GM10248 (cell line): ENCODE results near the gene DNMT3A.
A peak's percentile ranks its signal among the peaks of the same experiment; 100 is the strongest.

Experiments
- CTCF ChIA-PET: fragments of 300-600 bp; sonication (Branson Sonifier 250); formaldehyde crosslinking; extraction: SDS; loops from one replicate; lab custom pipeline; 2021; ENCODE audit warnings: antibody characterized with exemption; lab: Yijun Ruan, JAX
- POLR2A ChIA-PET: fragments of 350-650 bp; sonication (Branson Sonifier 250); formaldehyde crosslinking; extraction: SDS; loops from one replicate; lab custom pipeline; 2020; ENCODE audit warnings: antibody characterized with exemption; lab: Yijun Ruan, JAX
- DNase-seq: peaks from one replicate; pipeline ENCODE4 v3.0.0; 2012; ENCODE audit errors: extremely low spot score
- TF ChIP-seq, protein P1 (sequence below): IDR thresholded peaks from 2 replicates; pipeline ENCODE4 v1.5.1; 2012; ENCODE audit warnings: mild to moderate bottlenecking, low read depth; ENCODE audit errors: extremely low read depth, missing control alignments, control extremely low read depth

Gene DNMT3A

DNA sequence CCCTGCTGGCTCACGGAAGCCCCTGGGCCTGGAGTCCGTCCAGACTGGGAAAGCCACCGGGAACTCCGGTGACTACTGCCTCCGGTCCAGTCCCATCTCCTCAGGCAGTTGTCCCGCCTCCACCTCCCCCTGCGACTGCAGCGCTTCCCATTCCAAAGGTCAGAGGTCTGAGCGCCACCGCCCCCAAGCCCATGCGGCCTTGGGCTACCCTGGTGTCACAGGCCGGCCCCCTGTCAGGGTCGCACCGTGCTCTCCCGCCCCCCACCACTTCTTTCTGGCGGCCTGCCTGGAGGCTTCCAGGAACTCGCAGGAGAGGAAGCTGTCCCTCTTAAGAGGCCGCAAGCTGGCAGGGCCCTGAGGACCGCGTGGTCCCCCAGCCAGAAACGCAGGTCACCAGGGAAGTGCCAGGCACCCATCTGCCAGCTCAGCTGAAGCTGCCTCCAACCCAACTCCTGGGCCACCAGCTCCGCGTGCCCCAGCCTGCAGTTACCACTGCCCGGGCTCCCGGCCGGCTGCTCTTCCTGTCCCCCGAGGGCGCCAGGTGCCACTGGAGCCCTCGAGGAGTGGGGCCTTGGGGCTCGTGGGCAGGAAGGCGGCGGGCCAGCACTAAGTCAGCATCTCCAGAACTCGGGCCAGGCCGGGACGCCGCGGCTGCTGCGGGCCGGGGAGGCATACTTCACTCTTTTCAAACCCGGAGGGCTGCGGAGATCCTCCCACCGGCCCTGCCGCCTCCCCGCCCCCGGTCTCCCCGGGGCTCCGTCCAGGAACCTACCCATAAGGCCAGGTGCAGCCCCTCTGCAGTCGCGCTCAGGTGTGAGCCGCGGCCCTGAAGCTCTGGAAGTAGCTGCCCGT is 90.1 kb downstream of the DNMT3A start:
- TF ChIP-seq, protein P1, sequence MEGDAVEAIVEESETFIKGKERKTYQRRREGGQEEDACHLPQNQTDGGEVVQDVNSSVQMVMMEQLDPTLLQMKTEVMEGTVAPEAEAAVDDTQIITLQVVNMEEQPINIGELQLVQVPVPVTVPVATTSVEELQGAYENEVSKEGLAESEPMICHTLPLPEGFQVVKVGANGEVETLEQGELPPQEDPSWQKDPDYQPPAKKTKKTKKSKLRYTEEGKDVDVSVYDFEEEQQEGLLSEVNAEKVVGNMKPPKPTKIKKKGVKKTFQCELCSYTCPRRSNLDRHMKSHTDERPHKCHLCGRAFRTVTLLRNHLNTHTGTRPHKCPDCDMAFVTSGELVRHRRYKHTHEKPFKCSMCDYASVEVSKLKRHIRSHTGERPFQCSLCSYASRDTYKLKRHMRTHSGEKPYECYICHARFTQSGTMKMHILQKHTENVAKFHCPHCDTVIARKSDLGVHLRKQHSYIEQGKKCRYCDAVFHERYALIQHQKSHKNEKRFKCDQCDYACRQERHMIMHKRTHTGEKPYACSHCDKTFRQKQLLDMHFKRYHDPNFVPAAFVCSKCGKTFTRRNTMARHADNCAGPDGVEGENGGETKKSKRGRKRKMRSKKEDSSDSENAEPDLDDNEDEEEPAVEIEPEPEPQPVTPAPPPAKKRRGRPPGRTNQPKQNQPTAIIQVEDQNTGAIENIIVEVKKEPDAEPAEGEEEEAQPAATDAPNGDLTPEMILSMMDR, result no peak
- peak; percentile 88 for DNase-seq
- POLR2A ChIA-PET, result interaction anchor here (0.5 to 0.6 kb wide), 2 partner anchors 84 to 935 kb away, joined by 4 to 7 read pairs; no protein-coding TSS in a partner anchor
- CTCF ChIA-PET, result interaction anchor here (1.2 to 1.9 kb wide), 4 partner anchors 9 to 56 kb away, joined by 3 to 8 read pairs (median 3); no protein-coding TSS in a partner anchor

- peak; percentile 55 for DNase-seq
- POLR2A ChIA-PET, result interaction anchor here (0.5 to 0.6 kb wide), 2 partner anchors 84 to 935 kb away, joined by 4 to 7 read pairs; no protein-coding TSS in a partner anchor
- TF ChIP-seq, protein P1, result no peak
- CTCF ChIA-PET, result interaction anchor here (1.2 to 1.6 kb wide), 3 partner anchors 14 to 29 kb away, joined by 3 read pairs; no protein-coding TSS in a partner anchor
Observed at GRCh38 chr2:25251071-25251421, 90.7 kb downstream of the DNMT3A start.

DNA sequence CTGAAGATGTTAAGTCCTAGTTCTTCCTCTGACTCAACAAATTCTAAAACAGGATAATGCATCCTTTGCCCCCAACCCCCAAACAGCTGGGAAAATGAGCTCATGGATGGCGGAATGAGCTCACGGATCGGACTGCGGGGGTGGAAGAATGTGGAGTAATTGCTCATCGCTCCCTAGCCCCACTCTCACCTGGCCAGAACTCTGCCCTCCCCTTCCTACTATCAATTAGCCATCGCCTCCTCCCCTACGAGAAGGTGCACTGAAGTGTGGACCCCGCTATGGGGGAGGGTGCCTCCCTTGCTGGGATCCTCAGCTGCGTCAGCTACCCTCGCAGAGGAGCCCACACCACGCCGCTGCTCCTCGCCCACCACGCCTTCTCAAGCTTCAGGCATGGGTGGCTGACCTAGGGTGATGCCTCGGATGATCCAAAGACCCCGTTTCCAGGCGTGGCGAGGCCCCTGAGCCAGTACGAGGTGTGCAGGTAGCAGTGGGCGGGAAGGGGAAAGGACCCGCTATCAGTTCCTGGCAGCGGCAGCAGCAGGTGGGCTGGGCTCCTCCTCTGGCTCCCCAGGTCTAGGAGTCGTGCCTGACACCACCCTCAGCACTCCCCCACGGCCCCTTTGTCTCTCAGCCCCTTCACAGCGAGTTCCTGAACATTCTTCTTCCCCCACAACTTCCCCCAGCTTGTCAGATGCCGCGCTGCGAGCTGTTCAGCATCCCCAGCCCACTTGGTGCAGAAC is 91.2 kb downstream of the DNMT3A start:
- DNase-seq, result no peak
- ChIA-PET CTCF (interaction anchor here (0.7 to 1.7 kb wide), 8 partner anchors 14 to 414 kb away, joined by 3 to 12 read pairs (median 3); no protein-coding TSS in a partner anchor), POLR2A (interaction anchor here (0.5 to 0.6 kb wide), 2 partner anchors 12 to 215 kb away, joined by 3 to 4 read pairs; no protein-coding TSS in a partner anchor)
- TF ChIP-seq, protein P1, result no peak

GRCh38 chr2:25249785-25250184 is 91.9 kb downstream of the DNMT3A start:
- POLR2A ChIA-PET, result interaction anchor here (0.5 to 0.6 kb wide), 2 partner anchors 12 to 215 kb away, joined by 3 to 4 read pairs; no protein-coding TSS in a partner anchor
- DNase-seq, result no peak
- CTCF ChIA-PET, result interaction anchor here (0.9 to 1.7 kb wide), 7 partner anchors 13 to 415 kb away, joined by 3 to 12 read pairs (median 3); no protein-coding TSS in a partner anchor
- TF ChIP-seq, protein P1, result no peak

DNA sequence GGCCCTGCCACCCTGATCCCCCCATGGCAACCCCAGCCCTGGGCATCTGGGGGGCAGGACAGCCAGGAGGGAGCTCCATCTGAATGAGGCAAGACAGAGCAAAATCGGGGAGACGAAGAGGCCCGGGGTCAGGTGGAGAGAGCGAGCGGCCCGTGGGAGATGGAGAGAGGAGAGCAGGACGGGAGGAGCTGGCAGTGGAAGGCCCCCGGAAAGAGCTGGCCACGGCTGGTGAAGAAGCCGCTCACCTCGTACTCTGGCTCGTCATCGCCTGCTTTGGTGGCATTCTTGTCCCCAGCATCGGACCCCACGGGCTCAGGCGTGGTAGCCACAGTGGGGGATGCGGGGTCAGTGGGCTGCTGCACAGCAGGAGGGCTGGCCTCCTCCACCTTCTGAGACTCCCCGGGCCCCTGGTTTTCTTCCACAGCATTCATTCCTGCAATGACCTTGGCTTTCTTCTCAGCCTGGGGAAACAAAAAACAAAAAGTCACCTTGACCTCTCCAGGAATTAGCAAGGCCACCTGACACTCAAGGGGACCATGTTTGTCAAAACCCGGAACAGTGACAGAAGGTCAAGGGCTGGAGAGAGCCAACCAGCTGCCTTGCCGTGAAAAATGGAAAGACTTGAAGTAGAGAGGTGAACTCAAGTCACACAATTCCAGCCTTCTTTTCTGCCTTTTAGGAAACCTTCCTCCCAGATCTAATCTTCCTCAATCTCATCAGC is 93.8 kb downstream of the DNMT3A start:
- DNase-seq, result no peak
- CTCF ChIA-PET, result interaction anchor here (1.4 to 1.9 kb wide), 4 partner anchors 20 to 115 kb away, joined by 3 to 6 read pairs (median 4); no protein-coding TSS in a partner anchor
- TF ChIP-seq, protein P1, result no peak
- POLR2A ChIA-PET, result no interaction called here
